ENCODE measurements around the gene MVB12B. TPM values are rescaled to one million over a fixed set of nuclear protein-coding genes. Genes with fewer than 3 reads are reported as not detected.

Gene MVB12B
- total RNA-seq, 1 experiment from 2014 or later = 5.8 TPM

- Histone ChIP-seq H3K4ac (ENCODE audit: low read depth, low read length) (no peak overlapping the region), H3K9me3 (ENCODE audit: control insufficient read depth, low read depth, low read length) (no peaks in the 10 kb centered on the region), H3K79me2 (ENCODE audit: insufficient read depth, low read length) (no peaks in the 10 kb centered on the region), H2BK5ac (ENCODE audit: insufficient read length, low read length) (no peak overlapping the region), H3K18ac (ENCODE audit: insufficient read length, low read depth, low read length) (no peak overlapping the region), H3K9ac (ENCODE audit: extremely low read depth, insufficient read length, low read length) (no peak overlapping the region), H2BK15ac (ENCODE audit: low read depth, low read length) (no peak overlapping the region), H4K8ac (replicated peaks; ENCODE audit: insufficient read length, low read depth, low read length) (no peak overlapping the region), H4K91ac (ENCODE audit: insufficient read length, low read depth, low read length) (no peak overlapping the region), H3K27me3 (ENCODE audit: insufficient read depth, low read length) (no peaks in the 10 kb centered on the region), H3K23me2 (ENCODE audit: insufficient read length, low read depth, low read length, poor library complexity, severe bottlenecking) (no peaks in the 10 kb centered on the region), H3K4me2 (ENCODE audit: insufficient read depth, insufficient read length, low read length) (no peak overlapping the region), H3K14ac (ENCODE audit: insufficient read depth, low read length) (no peak overlapping the region), H2BK12ac (ENCODE audit: insufficient read length, low read depth, low read length) (no peak overlapping the region), H3K56ac (ENCODE audit: insufficient read length, low read depth, low read length) (no peak overlapping the region), H2AFZ (ENCODE audit: low read length) (no peak overlapping the region), H2BK120ac (ENCODE audit: low read depth, low read length, poor library complexity, severe bottlenecking) (no peak overlapping the region), H4K20me1 (ENCODE audit: control insufficient read depth, insufficient read depth, insufficient read length) (no peaks in the 10 kb centered on the region), H2AK5ac (ENCODE audit: insufficient read length, low read length) (no peak overlapping the region), H3K27ac (ENCODE audit: insufficient read length, low read depth, low read length) (no peak overlapping the region), H3K79me1 (ENCODE audit: insufficient read depth, low read depth, low read length, poor library complexity, severe bottlenecking) (no peaks in the 10 kb centered on the region), H3K4me1 (ENCODE audit: insufficient read depth, low read length) (peaks cover 9% of the 10 kb centered on the region; the same call in 1 of the 2 replicates), H2BK20ac (ENCODE audit: low read depth, low read length, poor library complexity, severe bottlenecking) (no peak overlapping the region), H3K23ac (ENCODE audit: insufficient read length, low read depth, low read length) (no peak overlapping the region), H3T11ph (ENCODE audit: low read length) (no peak overlapping the region), H4K5ac (ENCODE audit: insufficient read length, low read depth, low read length) (no peak overlapping the region)
- WGBS (ENCODE audit: extremely low coverage, insufficient read length, low lambda C conversion rate) = no CpG with 5 or more reads among the region's 4 CpGs
- no peak overlapping the region for H3K27ac Mint-ChIP-seq
- H3K9me3 Mint-ChIP-seq = no peaks in the 10 kb centered on the region
- no peak for TF ChIP-seq CTCF (conservative IDR thresholded peaks at IDR 0.05)
- H3K4me3 Mint-ChIP-seq = no peak overlapping the region
- no peaks in the 10 kb centered on the region for H3K27me3 Mint-ChIP-seq (ENCODE audit: low read depth)
- no peaks in the 10 kb centered on the region; a peak in 1 of 7 replicates for H3K36me3 Mint-ChIP-seq (ENCODE audit: insufficient read depth in 1 of 3, low read depth in 3 of 3)
- H3K4me1 Mint-ChIP-seq = peaks cover 17 to 33% of the 10 kb centered on the region in 2 experiments
- no peak for DNase-seq
These were observed 83.6 kb downstream of the MVB12B start for GRCh38 chr9:126410229-126410628.
